NB4 (cell line): Measurements from ENCODE around the gene ZNF160.

ENCODE experiments used
- POLR2A ChIP-seq: IDR thresholded peaks from 2 replicates; pipeline ENCODE4 v1.6.1; 2011; ENCODE audit warnings: mild to moderate bottlenecking; ENCODE audit not compliant: insufficient read length; ENCODE audit errors: extremely low read depth
- TF ChIP-seq, protein P1 (sequence below): IDR thresholded peaks from one replicate; pipeline ENCODE4 v1.5.1; 2012; ENCODE audit warnings: low read depth, low read length

DNA sequence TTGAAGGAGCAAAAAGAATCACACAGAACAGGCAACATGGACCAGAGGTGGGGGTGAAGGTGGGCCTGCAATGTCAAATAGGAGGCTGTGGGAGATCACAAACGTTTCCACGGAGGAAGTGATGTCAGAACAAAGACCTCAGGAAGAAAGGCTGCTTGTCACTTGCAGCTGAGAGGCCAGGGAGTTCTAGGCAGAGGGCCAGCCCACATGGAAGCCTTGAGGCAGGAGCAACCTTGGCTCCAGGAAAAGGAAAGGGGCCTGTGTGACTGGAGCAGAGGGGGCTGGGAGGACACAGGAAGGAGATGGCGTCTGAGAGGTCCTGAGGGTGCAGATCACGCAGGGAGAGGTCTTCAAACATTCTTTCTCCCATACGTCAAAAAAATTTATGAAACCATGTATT lies 16.3 kb downstream of the ZNF160 start:
- TF ChIP-seq, protein P1, sequence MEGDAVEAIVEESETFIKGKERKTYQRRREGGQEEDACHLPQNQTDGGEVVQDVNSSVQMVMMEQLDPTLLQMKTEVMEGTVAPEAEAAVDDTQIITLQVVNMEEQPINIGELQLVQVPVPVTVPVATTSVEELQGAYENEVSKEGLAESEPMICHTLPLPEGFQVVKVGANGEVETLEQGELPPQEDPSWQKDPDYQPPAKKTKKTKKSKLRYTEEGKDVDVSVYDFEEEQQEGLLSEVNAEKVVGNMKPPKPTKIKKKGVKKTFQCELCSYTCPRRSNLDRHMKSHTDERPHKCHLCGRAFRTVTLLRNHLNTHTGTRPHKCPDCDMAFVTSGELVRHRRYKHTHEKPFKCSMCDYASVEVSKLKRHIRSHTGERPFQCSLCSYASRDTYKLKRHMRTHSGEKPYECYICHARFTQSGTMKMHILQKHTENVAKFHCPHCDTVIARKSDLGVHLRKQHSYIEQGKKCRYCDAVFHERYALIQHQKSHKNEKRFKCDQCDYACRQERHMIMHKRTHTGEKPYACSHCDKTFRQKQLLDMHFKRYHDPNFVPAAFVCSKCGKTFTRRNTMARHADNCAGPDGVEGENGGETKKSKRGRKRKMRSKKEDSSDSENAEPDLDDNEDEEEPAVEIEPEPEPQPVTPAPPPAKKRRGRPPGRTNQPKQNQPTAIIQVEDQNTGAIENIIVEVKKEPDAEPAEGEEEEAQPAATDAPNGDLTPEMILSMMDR: no peak
- no peak for TF ChIP-seq POLR2A
